OCI-LY7 (cell line): ENCODE results near the gene ANTKMT. TPM values are rescaled to one million over a fixed set of nuclear protein-coding genes. Genes with fewer than 3 reads are reported as not detected.
A peak's percentile ranks its signal among the peaks of the same experiment; 100 is the strongest.

Source experiments
- BruUV-seq: library from RNA; stranded (reverse); fragments of 400-500 nt; replicated peaks from 2 replicates; lab custom pipeline; 2021; lab: Mats Ljungman, UMichigan
- CTCF ChIA-PET: fragments of 300-600 bp; sonication (Branson Sonifier 250); formaldehyde crosslinking; loops from one replicate; lab custom pipeline; 2022; ENCODE audit warnings: antibody characterized with exemption; ENCODE audit not compliant: unreplicated experiment; lab: Charles Lee
- POLR2A ChIA-PET: fragments of 300-600 bp; sonication (Branson Sonifier 250); formaldehyde crosslinking; loops from one replicate; lab custom pipeline; 2022; ENCODE audit warnings: antibody characterized with exemption; lab: Charles Lee
- DNase-seq: peaks from one replicate; pipeline ENCODE4 v3.0.0-alpha.2; 2015; ENCODE audit warnings: low spot score
- H2AFZ ChIP-seq: fragments of 200-600 bp; sonication (generic), shearing (Covaris generic); 2 replicates; pipeline ENCODE4 v1.6.1; 2014; ENCODE audit warnings: mild to moderate bottlenecking, antibody characterized with exemption, low read length, moderate library complexity
- H3K27ac ChIP-seq: fragments of 200-600 bp; sonication (generic); 2 replicates; pipeline ENCODE4 v1.5.1; 2014; ENCODE audit warnings: mixed run types, low read depth, mild to moderate bottlenecking, moderate library complexity, low read length, inconsistent platforms; ENCODE audit not compliant: poor library complexity, severe bottlenecking
- H3K36me3 ChIP-seq: fragments of 200-600 bp; sonication (generic); 2 replicates; pipeline ENCODE4 v1.6.1; 2014; ENCODE audit warnings: mild to moderate bottlenecking, antibody characterized with exemption, low read length, moderate library complexity, mixed read lengths; ENCODE audit not compliant: insufficient read depth
- H3K4me1 ChIP-seq: fragments of 200-600 bp; sonication (generic); 2 replicates; pipeline ENCODE4 v1.5.1; 2014; ENCODE audit warnings: mild to moderate bottlenecking, low read length; ENCODE audit not compliant: insufficient read depth, poor library complexity, severe bottlenecking
- H3K4me2 ChIP-seq: fragments of 200-600 bp; sonication (generic); 2 replicates; pipeline ENCODE4 v1.6.1; 2014; ENCODE audit warnings: mild to moderate bottlenecking, low read length
- H3K4me3 ChIP-seq: fragments of 200-600 bp; sonication (generic); 2 replicates; pipeline ENCODE4 v1.5.1; 2014; ENCODE audit warnings: mild to moderate bottlenecking, low read depth, low read length; ENCODE audit not compliant: poor library complexity, severe bottlenecking
- H3K79me2 ChIP-seq: fragments of 200-600 bp; sonication (generic); 2 replicates; pipeline ENCODE4 v1.6.1; 2016; ENCODE audit warnings: low read depth, mild to moderate bottlenecking, low read length, moderate library complexity, mixed read lengths; ENCODE audit not compliant: insufficient read depth
- H3K9me2 ChIP-seq: fragments of 200-600 bp; sonication (generic); 2 replicates; pipeline ENCODE4 v1.6.1; 2016; ENCODE audit warnings: mild to moderate bottlenecking, low read length, mixed read lengths; ENCODE audit not compliant: insufficient read depth
- H3K9me3 ChIP-seq: fragments of 200-600 bp; sonication (generic); 2 replicates; pipeline ENCODE4 v1.6.1; 2014; ENCODE audit warnings: mild to moderate bottlenecking, mixed run types, low read length, mixed read lengths
- H4K20me1 ChIP-seq: fragments of 200-600 bp; sonication (generic); 2 replicates; pipeline ENCODE4 v1.6.1; 2014; ENCODE audit warnings: mild to moderate bottlenecking, antibody characterized with exemption, low read length, moderate library complexity, mixed read lengths; ENCODE audit not compliant: insufficient read depth
- CTCF ChIP-seq: fragments of 200-600 bp; sonication (generic); conservative IDR thresholded peaks from 2 replicates; pipeline ENCODE4 v1.5.1; 2014; ENCODE audit warnings: mild to moderate bottlenecking, antibody characterized with exemption, low read length, moderate library complexity, mixed read lengths
- EZH2phosphoT487 ChIP-seq: fragments of 200-600 bp; sonication (generic); IDR thresholded peaks from 2 replicates; pipeline ENCODE4 v1.6.1; 2018; ENCODE audit warnings: low read depth, borderline replicate concordance, mild to moderate bottlenecking, mixed run types, antibody characterized with exemption, low read length, moderate library complexity, mixed read lengths
- intact Hi-C: fragments of 100-400 bp; cut with micrococcal nuclease; formaldehyde crosslinking; loops from one replicate; pipeline ENCODE4 v1.10.0; 2022; ENCODE audit not compliant: unreplicated experiment
- total RNA-seq, 2 experiments: library from RNA; depleted of rRNA in 1 of 2; stranded (reverse); fragments of >200 nt in 1 of 2; shearing (Covaris generic) in 1 of 2; gene quantifications; 2 replicates each; pipeline ENCODE4 v1.2.3, GENCODE V29; 2014 to 2022

The ANTKMT gene
- total RNA-seq, 2 experiments from 2014 or later: 46.5 to 51.3 TPM

- no peaks in the 10 kb centered on the region for H3K9me3 ChIP-seq
- ChIA-PET CTCF (no interaction called here), POLR2A (no interaction called here)
- BruUV-seq: no TSS peak
- H4K20me1 ChIP-seq: no peaks in the 10 kb centered on the region
- H3K9me2 ChIP-seq: no peaks in the 10 kb centered on the region
- no peak for DNase-seq
- H2AFZ ChIP-seq: no peak overlapping the region
- no peak overlapping the region for H3K4me3 ChIP-seq
- peaks cover 15% of the 10 kb centered on the region for H3K4me1 ChIP-seq
- peaks cover 12% of the 10 kb centered on the region; the same call in 1 of the 2 replicates for H3K79me2 ChIP-seq
- H3K4me2 ChIP-seq: no peak overlapping the region
- intact Hi-C loops: no loop called here
- TF ChIP-seq CTCF (no peak), EZH2phosphoT487 (no peak)
- peaks cover 45% of the 10 kb centered on the region for H3K36me3 ChIP-seq
- no peak overlapping the region for H3K27ac ChIP-seq
Measured at GRCh38 chr16:672371-672770, 48.6 kb upstream of the ANTKMT start.

GRCh38 chr16:672851-673250, 48.1 kb upstream of the ANTKMT start:
- no peaks in the 10 kb centered on the region for H3K9me2 ChIP-seq
- H3K4me3 ChIP-seq: no peak overlapping the region
- no peaks in the 10 kb centered on the region for H3K9me3 ChIP-seq
- H4K20me1 ChIP-seq: no peaks in the 10 kb centered on the region
- BruUV-seq: no TSS peak
- TF ChIP-seq CTCF: no peak
- no peak for TF ChIP-seq EZH2phosphoT487
- POLR2A ChIA-PET: no interaction called here
- no peak for DNase-seq
- H3K4me1 ChIP-seq: peaks cover 14% of the 10 kb centered on the region
- H3K27ac ChIP-seq: no peak overlapping the region
- H3K79me2 ChIP-seq: peaks cover 12% of the 10 kb centered on the region; the same call in 1 of the 2 replicates
- H3K4me2 ChIP-seq: no peak overlapping the region
- H2AFZ ChIP-seq: no peak overlapping the region
- intact Hi-C loops: no loop called here
- CTCF ChIA-PET: no interaction called here
- peaks cover 45% of the 10 kb centered on the region for H3K36me3 ChIP-seq

- no peak for TF ChIP-seq EZH2phosphoT487
- no peak for TF ChIP-seq CTCF
- intact Hi-C loops: no loop called here
- TSS peak; percentile 83 for BruUV-seq
- no peak overlapping the region for H2AFZ ChIP-seq
- peaks cover 7% of the 10 kb centered on the region; the same call in 1 of the 2 replicates for H3K79me2 ChIP-seq
- H3K4me2 ChIP-seq: no peak overlapping the region
- DNase-seq: no peak
- H4K20me1 ChIP-seq: no peaks in the 10 kb centered on the region; the same call in 1 of the 2 replicates
- H3K9me3 ChIP-seq: no peaks in the 10 kb centered on the region
- H3K4me1 ChIP-seq: peaks cover 14% of the 10 kb centered on the region
- no peaks in the 10 kb centered on the region for H3K9me2 ChIP-seq
- H3K27ac ChIP-seq: no peak overlapping the region
- H3K36me3 ChIP-seq: peaks cover 45% of the 10 kb centered on the region
- CTCF ChIA-PET: no interaction called here
- POLR2A ChIA-PET: no interaction called here
- no peak overlapping the region for H3K4me3 ChIP-seq
Measured at GRCh38 chr16:673399-673991, 47.5 kb upstream of the ANTKMT start.
